Activated naive CD4-positive, alpha-beta T cell treated with anti-CD3 and anti-CD28 coated beads for 36 hours (primary cell): Measurements from ENCODE around the gene XCR1. TPM values are rescaled to one million over a fixed set of nuclear protein-coding genes. Genes with fewer than 3 reads are reported as not detected.

Source experiments
- CTCF ChIA-PET: fragments of 350-600 bp; sonication (Branson Sonifier 250); formaldehyde crosslinking; loops from one replicate; lab custom pipeline; 2021; ENCODE audit warnings: antibody characterized with exemption; lab: Charles Lee
- DNase-seq: peaks from one replicate; pipeline ENCODE4 v3.0.0-alpha.2; 2020
- H3K27ac Mint-ChIP-seq: one replicate; pipeline ENCODE4 v1.8.0; 2021; ENCODE audit warnings: mild to moderate bottlenecking, mixed read lengths
- H3K27me3 Mint-ChIP-seq: one replicate; pipeline ENCODE4 v1.8.0; 2021; ENCODE audit warnings: low read depth, mixed read lengths
- H3K36me3 Mint-ChIP-seq: one replicate; pipeline ENCODE4 v1.8.0; 2021; ENCODE audit warnings: low read depth, mixed read lengths
- H3K4me1 Mint-ChIP-seq: one replicate; pipeline ENCODE4 v1.8.0; 2021; ENCODE audit warnings: low read depth, mixed read lengths
- H3K4me3 Mint-ChIP-seq: one replicate; pipeline ENCODE4 v1.8.0; 2021; ENCODE audit warnings: mild to moderate bottlenecking, moderate library complexity, mixed read lengths
- H3K9me3 Mint-ChIP-seq: one replicate; pipeline ENCODE4 v1.8.0; 2021; ENCODE audit warnings: mixed read lengths
- intact Hi-C: fragments of 100-400 bp; cut with micrococcal nuclease; formaldehyde crosslinking; loops from one replicate; pipeline ENCODE4 v1.15.1; 2023
- total RNA-seq, 2 experiments: library from RNA; stranded (reverse); gene quantifications; one replicate each; pipeline ENCODE4 v1.2.3, GENCODE V29; 2021

XCR1 gene
- total RNA-seq, 2 experiments from 2014 or later, result not detected

- Mint-ChIP-seq H3K4me1 (peaks cover 36% of the 10 kb centered on the region), H3K36me3 (peaks cover 39% of the 10 kb centered on the region), H3K27me3 (no peaks in the 10 kb centered on the region), H3K27ac (no peak overlapping the region), H3K9me3 (no peaks in the 10 kb centered on the region), H3K4me3 (no peak overlapping the region)
- CTCF ChIA-PET, result no interaction called here
- intact Hi-C loops, result no loop called here
- DNase-seq, result no peak
Observed at GRCh38 chr3:45986303-45986982, 40.8 kb downstream of the XCR1 start.

DNA sequence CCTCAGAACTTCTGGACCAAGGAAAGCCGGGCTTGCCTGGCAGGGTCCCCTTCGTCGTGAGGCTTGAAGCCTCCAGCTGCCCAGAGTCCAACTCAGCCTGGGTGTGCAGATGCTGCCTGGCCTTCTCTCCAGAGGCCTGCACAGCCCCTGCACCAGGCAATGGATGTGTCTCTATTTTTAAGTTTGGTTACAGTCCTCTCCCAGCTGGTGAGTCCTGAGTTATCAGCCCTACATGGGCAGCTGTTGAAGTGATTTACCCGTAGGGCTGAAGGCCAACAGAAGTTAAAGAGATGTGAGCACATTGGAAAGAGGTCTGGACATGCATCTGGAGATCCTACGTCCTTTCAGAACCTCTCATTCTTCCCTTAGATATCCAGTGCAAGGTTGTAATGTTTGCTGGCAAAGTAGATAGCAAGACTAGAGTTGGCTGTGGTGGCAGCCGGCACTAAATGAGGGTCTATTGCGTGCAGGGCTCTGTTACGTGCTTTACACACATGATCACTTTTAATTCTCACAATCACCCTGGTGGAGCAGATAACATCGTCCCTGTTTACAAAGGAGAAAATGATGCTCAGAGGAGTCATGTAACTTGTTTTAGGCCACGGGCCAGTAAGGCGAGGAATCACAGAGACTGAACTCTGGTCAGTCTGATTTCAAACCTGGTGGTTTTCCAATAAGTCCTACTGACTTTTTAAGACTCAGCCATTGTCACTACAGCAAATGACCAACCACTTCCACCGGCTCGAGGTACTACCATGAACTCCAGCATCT is 41.6 kb downstream of the XCR1 start:
- intact Hi-C loops, result no loop called here
- Mint-ChIP-seq H3K4me1 (peaks cover 41% of the 10 kb centered on the region), H3K36me3 (peaks cover 42% of the 10 kb centered on the region), H3K4me3 (no peak overlapping the region), H3K9me3 (no peaks in the 10 kb centered on the region), H3K27me3 (no peaks in the 10 kb centered on the region), H3K27ac (no peak overlapping the region)
- no peak for DNase-seq
- CTCF ChIA-PET, result no interaction called here

- CTCF ChIA-PET, result interaction anchor here (1.0 to 1.2 kb wide), 3 partner anchors 78 to 95 kb away, joined by 3 to 4 read pairs (median 4); no protein-coding TSS in a partner anchor
- DNase-seq, result no peak
- Mint-ChIP-seq H3K9me3 (no peaks in the 10 kb centered on the region), H3K27me3 (no peaks in the 10 kb centered on the region), H3K36me3 (peaks cover 45% of the 10 kb centered on the region), H3K4me1 (peaks cover 45% of the 10 kb centered on the region), H3K27ac (no peak overlapping the region), H3K4me3 (no peak overlapping the region)
- intact Hi-C loops, result no loop called here
Observed at GRCh38 chr3:45984331-45985312, 42.7 kb downstream of the XCR1 start.

DNA sequence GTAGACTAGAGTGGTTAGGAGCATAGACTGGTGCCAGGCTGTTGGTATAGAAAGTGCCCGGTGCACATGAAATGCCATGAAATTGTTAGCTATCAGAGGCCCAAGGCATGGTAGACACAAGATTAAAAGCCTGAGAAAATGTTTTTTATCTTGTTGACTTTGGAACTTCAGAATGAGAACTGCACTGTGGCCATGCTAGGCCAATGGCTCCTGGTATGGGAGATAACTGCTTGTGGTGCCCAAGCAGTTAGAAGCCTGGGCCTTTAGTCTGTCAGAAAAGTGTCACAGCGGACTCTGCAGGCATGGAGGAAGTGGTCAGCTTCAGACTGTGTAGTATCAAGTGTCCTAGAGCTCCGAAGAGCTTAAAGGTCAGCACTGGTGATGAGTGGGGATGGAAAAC is 43.5 kb downstream of the XCR1 start:
- H3K36me3 Mint-ChIP-seq, result peaks cover 52% of the 10 kb centered on the region
- intact Hi-C loops, result no loop called here
- no peak overlapping the region for H3K27ac Mint-ChIP-seq
- no peak overlapping the region for H3K4me3 Mint-ChIP-seq
- no peaks in the 10 kb centered on the region for H3K9me3 Mint-ChIP-seq
- no peak for DNase-seq
- peaks cover 44% of the 10 kb centered on the region for H3K4me1 Mint-ChIP-seq
- H3K27me3 Mint-ChIP-seq, result no peaks in the 10 kb centered on the region
- CTCF ChIA-PET, result interaction anchor here (1.0 to 1.2 kb wide), 3 partner anchors 79 to 96 kb away, joined by 3 to 4 read pairs (median 4); no protein-coding TSS in a partner anchor

- H3K36me3 Mint-ChIP-seq, result peaks cover 63% of the 10 kb centered on the region
- no peaks in the 10 kb centered on the region for H3K27me3 Mint-ChIP-seq
- peaks cover 51% of the 10 kb centered on the region for H3K4me1 Mint-ChIP-seq
- H3K9me3 Mint-ChIP-seq, result no peaks in the 10 kb centered on the region
- H3K4me3 Mint-ChIP-seq, result no peak overlapping the region
- CTCF ChIA-PET, result interaction anchor here (0.5 kb wide), 1 partner anchor 441 kb away, joined by 4 read pairs; no protein-coding TSS in a partner anchor
- intact Hi-C loops, result loop anchor here (1.0 to 2.0 kb wide), 2 partner anchors 14 to 121 kb away; partner anchors contain the start of gene FYCO1
- peak overlapping the region; percentile 59 for H3K27ac Mint-ChIP-seq
- peak; percentile 41 for DNase-seq
Observed at GRCh38 chr3:45981346-45982074, 45.8 kb downstream of the XCR1 start.

DNA sequence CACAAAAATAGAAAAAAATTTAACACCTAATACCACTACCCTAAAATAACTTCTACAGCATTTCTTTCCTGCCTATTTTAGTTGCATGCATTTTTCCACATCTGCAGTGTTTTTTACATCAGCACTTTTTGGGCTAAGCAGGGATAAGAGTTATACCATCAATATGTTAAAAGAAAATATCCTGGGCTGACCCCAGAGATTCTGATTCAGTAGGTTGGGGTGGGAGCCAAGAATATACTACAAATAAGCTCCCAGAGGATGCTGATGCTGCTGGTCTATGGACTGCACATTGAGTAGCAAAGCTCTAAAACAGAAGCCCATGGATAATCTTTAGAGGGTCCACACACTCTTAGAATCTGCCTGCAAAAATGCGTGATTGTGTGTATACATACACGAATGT is 46.5 kb downstream of the XCR1 start:
- no peak overlapping the region for H3K4me3 Mint-ChIP-seq
- peaks cover 69% of the 10 kb centered on the region for H3K36me3 Mint-ChIP-seq
- H3K27ac Mint-ChIP-seq, result peak overlapping the region; percentile 59
- no peaks in the 10 kb centered on the region for H3K27me3 Mint-ChIP-seq
- intact Hi-C loops, result loop anchor here (1.0 to 2.0 kb wide), 4 partner anchors 14 to 120 kb away; partner anchors contain the start of genes CXCR6 and FYCO1
- H3K4me1 Mint-ChIP-seq, result peaks cover 58% of the 10 kb centered on the region
- DNase-seq, result no peak
- CTCF ChIA-PET, result interaction anchor here (0.5 kb wide), 1 partner anchor 440 kb away, joined by 4 read pairs; no protein-coding TSS in a partner anchor
- no peaks in the 10 kb centered on the region for H3K9me3 Mint-ChIP-seq

DNA sequence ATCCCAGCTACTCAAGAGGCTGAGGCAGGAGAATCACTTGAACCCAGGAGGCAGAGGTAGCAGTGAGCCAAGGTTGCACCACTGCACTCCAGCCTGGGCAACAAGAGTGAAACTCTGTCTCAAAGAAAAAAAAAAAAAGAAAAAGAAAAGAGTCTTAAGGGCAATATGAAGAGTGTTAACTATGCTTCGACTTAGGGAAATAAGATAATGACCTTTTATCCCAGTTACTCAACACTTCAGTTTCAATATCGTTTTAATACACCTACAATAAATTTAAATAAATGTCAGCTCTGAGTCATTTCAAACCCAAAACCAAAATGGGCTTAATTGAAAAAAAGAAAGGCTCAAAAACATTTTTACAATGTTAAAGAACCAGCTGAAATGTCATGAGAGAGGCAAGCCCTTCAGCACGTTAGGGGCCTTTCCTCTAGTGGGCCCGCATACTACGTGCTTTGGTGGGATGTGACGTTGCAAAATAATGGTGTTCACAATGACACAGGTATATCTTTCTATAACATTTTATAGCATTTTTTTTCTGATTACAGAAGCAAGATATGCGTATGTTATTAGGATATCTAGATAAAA is 47.0 kb downstream of the XCR1 start:
- Mint-ChIP-seq H3K9me3 (no peaks in the 10 kb centered on the region), H3K4me1 (peaks cover 62% of the 10 kb centered on the region), H3K36me3 (peaks cover 74% of the 10 kb centered on the region), H3K4me3 (no peak overlapping the region), H3K27me3 (no peaks in the 10 kb centered on the region), H3K27ac (peak overlapping the region; percentile 57)
- DNase-seq, result no peak
- intact Hi-C loops, result loop anchor here (1.0 to 2.0 kb wide), 3 partner anchors 37 to 120 kb away; partner anchors contain the start of gene CXCR6
- CTCF ChIA-PET, result no interaction called here

DNA sequence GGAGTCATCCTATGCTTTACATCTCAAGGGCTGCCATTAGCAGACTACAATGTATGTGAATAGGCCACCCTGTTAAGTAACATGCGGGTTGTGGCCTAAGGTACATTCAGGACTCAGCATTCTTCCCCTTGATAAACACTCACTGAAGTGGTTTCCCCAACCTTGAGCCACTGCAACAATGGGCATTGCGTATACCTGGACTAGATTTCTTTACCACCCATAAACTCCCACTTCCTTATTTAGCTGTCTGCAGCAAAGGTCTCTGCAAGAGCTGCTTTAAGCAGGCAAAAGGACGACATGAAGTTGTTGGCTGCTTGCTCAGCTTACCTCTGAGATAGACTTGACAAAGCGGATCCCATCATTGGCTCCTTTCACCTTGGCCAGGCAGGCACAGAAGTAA is 47.9 kb downstream of the XCR1 start:
- H3K36me3 Mint-ChIP-seq, result peaks cover 76% of the 10 kb centered on the region
- DNase-seq, result no peak
- H3K4me3 Mint-ChIP-seq, result no peak overlapping the region
- intact Hi-C loops, result loop anchor here (2.0 to 5.0 kb wide), 2 partner anchors 287 to 319 kb away; no protein-coding TSS in a partner anchor
- H3K27ac Mint-ChIP-seq, result no peak overlapping the region
- no peaks in the 10 kb centered on the region for H3K27me3 Mint-ChIP-seq
- H3K4me1 Mint-ChIP-seq, result peaks cover 65% of the 10 kb centered on the region
- H3K9me3 Mint-ChIP-seq, result no peaks in the 10 kb centered on the region
- CTCF ChIA-PET, result no interaction called here

GRCh38 chr3:45978006-45978761 is 49.1 kb downstream of the XCR1 start:
- H3K36me3 Mint-ChIP-seq, result peaks cover 70% of the 10 kb centered on the region
- intact Hi-C loops, result loop anchor here (1.0 to 5.0 kb wide), 4 partner anchors 16 to 321 kb away; no protein-coding TSS in a partner anchor
- peak; percentile 89 for DNase-seq
- no peaks in the 10 kb centered on the region for H3K27me3 Mint-ChIP-seq
- CTCF ChIA-PET, result interaction anchor here (0.7 to 1.7 kb wide), 2 partner anchors 35 to 938 kb away, joined by 3 to 4 read pairs; partner anchors contain the start of gene CXCR6
- H3K4me3 Mint-ChIP-seq, result no peak overlapping the region
- H3K27ac Mint-ChIP-seq, result peak overlapping the region; percentile 80
- peaks cover 65% of the 10 kb centered on the region for H3K4me1 Mint-ChIP-seq
- H3K9me3 Mint-ChIP-seq, result no peaks in the 10 kb centered on the region
